HL-60 (cell line): Measurements from ENCODE around the gene WDFY2.

Source experiments
- DNase-seq, 2 experiments: peaks; one replicate each; pipeline ENCODE4 v3.0.0-alpha.2; 2010 to 2020; ENCODE audit warnings: low read depth in 1 of 2, low spot score in 1 of 2
- H3K27ac ChIP-seq: fragments of 250-450 bp; sonication (Bioruptor Pico); replicated peaks from 2 replicates; pipeline ENCODE4 v1.5.1; 2020; ENCODE audit warnings: mild to moderate bottlenecking, moderate library complexity
- H3K27me3 ChIP-seq: fragments of 250-450 bp; sonication (Bioruptor Pico); 2 replicates; pipeline ENCODE4 v1.5.1; 2021; ENCODE audit warnings: mild to moderate bottlenecking, moderate library complexity; ENCODE audit not compliant: insufficient read depth, poor library complexity, severe bottlenecking
- H3K4me3 ChIP-seq: replicated peaks from 2 replicates; pipeline ENCODE4 v1.5.1; 2011; ENCODE audit warnings: mild to moderate bottlenecking, control low read depth, low read length; ENCODE audit not compliant: insufficient read depth
- CTCF ChIP-seq: IDR thresholded peaks from one replicate; pipeline ENCODE4 v1.5.1; 2011; ENCODE audit warnings: low read length, control low read depth, inconsistent platforms; ENCODE audit not compliant: insufficient read depth
- GABPA ChIP-seq: IDR thresholded peaks from 2 replicates; pipeline ENCODE4 v1.6.1; 2012; ENCODE audit warnings: low read depth
- POLR2AphosphoS5 ChIP-seq: IDR thresholded peaks from 2 replicates; pipeline ENCODE4 v1.6.1; 2012; ENCODE audit warnings: low read depth
- REST ChIP-seq: IDR thresholded peaks from 2 replicates; pipeline ENCODE4 v1.6.1; 2012; ENCODE audit warnings: low read depth; ENCODE audit not compliant: insufficient replicate concordance
- SPI1 ChIP-seq: IDR thresholded peaks from 2 replicates; pipeline ENCODE4 v1.6.1; 2012; ENCODE audit warnings: low read depth, mild to moderate bottlenecking, borderline replicate concordance

WDFY2 gene

DNA sequence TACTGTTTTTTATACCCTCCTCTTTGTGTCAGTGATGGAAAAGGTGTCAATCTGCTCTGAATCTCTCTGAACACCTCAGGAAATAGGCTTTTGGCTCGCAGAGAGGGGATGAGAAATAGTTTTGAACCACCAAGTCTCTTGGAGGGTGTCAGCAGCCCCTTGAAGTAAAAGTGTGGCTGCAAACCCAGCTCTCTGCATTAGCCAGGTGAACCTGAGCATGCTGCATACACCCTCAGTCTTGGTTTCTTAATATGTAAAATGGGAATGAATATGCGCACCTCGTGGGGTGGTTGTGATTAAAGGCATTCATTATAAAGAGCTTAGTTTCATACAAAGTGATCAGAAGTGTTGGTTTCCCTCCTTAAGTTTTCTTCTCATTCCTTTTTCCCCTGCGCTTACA, 221.1 kb downstream of the WDFY2 start:
- TF ChIP-seq SPI1 (no peak), REST (no peak), POLR2AphosphoS5 (no peak), CTCF (no peak), GABPA (no peak)
- Histone ChIP-seq H3K27me3 (no peaks in the 10 kb centered on the region), H3K4me3 (no peak overlapping the region), H3K27ac (no peak overlapping the region)
- no peak for DNase-seq

- DNase-seq: no peak
- TF ChIP-seq REST (no peak), SPI1 (no peak), CTCF (no peak), GABPA (no peak), POLR2AphosphoS5 (no peak)
- Histone ChIP-seq H3K27me3 (no peaks in the 10 kb centered on the region), H3K4me3 (no peak overlapping the region), H3K27ac (no peak overlapping the region)
These were observed 221.7 kb downstream of the WDFY2 start for GRCh38 chr13:51805925-51806324.

DNA sequence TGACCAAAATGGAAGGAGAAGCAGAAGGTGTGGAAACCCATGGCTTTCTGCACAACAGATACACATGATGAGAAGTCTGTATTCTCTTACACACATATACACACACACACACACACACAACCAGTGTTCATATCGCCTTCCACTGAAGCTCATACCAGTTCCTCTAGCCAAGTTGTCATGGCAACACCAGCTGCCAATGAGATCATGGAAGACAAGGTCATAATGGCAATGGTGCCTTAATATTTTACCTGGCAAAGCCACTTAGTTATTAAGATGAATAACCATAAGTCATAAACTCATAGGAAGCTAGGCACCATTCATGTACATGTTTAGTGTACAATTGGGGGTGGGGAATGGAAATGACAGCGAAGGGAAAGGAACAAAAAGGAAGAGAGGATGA, 222.3 kb downstream of the WDFY2 start:
- no peaks in the 10 kb centered on the region for H3K27me3 ChIP-seq
- peak in 1 of 2 experiments; percentile 39 for DNase-seq
- no peak overlapping the region for H3K27ac ChIP-seq
- TF ChIP-seq POLR2AphosphoS5 (no peak), GABPA (no peak), REST (no peak), SPI1 (no peak), CTCF (no peak)
- no peak overlapping the region for H3K4me3 ChIP-seq
